GM12864 (cell line): ENCODE results near the gene GDNF.

Experiments
- DNase-seq: peaks from one replicate; pipeline ENCODE4 v3.0.0-alpha.2; 2011; ENCODE audit warnings: low read depth
- H3K4me3 ChIP-seq: 2 replicates; pipeline ENCODE4 v1.5.1; 2011; ENCODE audit warnings: mild to moderate bottlenecking, low read depth, low read length, control low read depth
- TF ChIP-seq, protein P1 (sequence below): IDR thresholded peaks from 2 replicates; pipeline ENCODE4 v1.5.1; 2011; ENCODE audit warnings: low read depth, mild to moderate bottlenecking, moderate library complexity, low read length, control low read depth, inconsistent platforms; ENCODE audit errors: missing control alignments

GDNF gene

DNA sequence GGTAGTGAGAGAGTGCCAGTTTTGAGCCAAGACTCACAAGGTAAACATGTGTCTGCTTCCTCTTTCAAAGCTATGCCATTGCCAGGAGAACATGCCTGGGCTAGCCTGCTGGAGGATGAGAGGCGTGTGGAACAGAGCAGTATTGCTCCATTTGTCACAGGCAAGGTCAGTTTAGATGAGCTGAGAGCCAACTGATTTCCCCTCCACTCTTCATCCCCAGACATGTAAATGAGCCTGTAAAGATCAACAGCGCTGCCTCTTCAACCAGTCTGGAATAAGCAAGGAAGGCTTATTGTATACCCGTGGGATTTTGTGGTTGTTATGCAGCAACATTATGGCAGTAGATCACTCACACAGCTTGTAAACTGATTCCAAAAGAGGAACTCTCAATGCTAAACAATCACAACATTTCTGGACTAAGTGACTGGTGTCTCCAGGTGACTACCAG, 8.2 kb upstream of the GDNF start:
- peak; percentile 25 for DNase-seq
- no peak overlapping the region for H3K4me3 ChIP-seq
- TF ChIP-seq, protein P1, sequence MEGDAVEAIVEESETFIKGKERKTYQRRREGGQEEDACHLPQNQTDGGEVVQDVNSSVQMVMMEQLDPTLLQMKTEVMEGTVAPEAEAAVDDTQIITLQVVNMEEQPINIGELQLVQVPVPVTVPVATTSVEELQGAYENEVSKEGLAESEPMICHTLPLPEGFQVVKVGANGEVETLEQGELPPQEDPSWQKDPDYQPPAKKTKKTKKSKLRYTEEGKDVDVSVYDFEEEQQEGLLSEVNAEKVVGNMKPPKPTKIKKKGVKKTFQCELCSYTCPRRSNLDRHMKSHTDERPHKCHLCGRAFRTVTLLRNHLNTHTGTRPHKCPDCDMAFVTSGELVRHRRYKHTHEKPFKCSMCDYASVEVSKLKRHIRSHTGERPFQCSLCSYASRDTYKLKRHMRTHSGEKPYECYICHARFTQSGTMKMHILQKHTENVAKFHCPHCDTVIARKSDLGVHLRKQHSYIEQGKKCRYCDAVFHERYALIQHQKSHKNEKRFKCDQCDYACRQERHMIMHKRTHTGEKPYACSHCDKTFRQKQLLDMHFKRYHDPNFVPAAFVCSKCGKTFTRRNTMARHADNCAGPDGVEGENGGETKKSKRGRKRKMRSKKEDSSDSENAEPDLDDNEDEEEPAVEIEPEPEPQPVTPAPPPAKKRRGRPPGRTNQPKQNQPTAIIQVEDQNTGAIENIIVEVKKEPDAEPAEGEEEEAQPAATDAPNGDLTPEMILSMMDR = no peak

DNA sequence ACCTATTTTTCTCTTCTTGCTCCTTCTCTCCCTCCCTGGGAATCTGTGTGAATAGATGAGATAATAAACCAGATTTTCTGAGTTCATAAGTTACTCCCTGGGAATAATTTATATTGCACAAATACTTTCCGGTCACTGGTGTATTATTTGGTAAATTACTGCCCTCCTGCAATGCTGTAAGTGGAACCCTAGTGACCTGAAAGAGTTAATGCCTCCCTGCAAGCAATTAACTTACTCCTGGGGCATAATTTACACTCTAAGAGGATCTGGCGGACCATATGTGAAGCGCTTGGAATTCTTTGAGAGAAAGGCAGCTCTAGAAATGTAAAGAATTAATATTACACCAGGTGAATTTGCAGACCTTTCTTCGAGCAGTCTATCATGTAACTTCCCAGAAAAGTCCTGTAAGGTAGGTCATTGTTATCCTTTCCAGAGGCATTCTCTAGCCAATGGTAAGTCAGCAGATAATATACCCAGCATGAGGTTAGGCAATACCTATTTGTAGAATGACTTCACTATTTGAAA, 7.0 kb upstream of the GDNF start:
- no peak overlapping the region for H3K4me3 ChIP-seq
- DNase-seq = no peak
- TF ChIP-seq, protein P1 = no peak

GRCh38 chr5:37844009-37844408, 4.2 kb upstream of the GDNF start:
- no peak for DNase-seq
- H3K4me3 ChIP-seq = no peak overlapping the region
- TF ChIP-seq, protein P1 = no peak

DNA sequence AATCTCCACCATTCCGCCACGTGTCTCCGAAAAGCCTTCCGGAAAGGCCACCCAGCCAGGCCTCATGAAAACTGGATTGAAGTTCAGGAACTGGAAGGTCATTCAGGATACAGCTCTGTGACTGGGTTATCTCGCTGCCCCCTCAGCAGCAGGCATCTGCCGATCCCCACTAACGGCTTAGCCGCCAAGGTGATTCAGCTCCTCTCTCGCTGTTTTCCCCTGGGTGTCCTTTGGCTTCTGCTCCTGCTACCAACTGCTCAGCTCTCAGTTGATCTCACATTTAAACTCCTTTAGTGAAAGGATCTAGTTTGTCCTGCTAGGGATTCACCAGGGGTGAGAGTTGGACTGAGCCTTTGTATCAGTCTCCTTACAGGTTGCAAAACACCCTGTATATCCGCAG, 2.2 kb upstream of the GDNF start:
- TF ChIP-seq, protein P1 = no peak

DNA sequence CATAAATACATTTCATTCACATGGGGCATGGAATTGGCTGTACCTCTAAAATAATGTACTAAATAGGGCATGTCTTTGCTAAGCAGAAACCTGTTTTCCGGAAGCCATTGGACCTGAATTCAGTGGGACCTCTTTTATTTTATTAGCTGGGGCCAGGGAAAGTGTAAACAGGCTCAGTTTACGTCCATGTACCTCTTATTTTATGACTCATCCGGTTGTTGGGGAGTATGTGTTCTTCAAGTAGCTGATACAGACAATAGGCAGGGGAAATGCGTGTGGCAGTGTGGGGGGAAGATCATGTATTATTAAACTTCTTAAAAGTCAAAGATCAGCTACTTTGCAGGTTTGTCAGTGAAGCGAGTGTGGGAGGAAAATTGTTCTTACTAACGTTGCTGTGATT, 1.4 kb upstream of the GDNF start:
- TF ChIP-seq, protein P1 = no peak
- H3K4me3 ChIP-seq = no peak overlapping the region
- no peak for DNase-seq

More for the DNA sequence above, 2.2 kb upstream of the GDNF start:
- no peak for DNase-seq
- H3K4me3 ChIP-seq = no peak overlapping the region

GRCh38 chr5:37840053-37841034, 503 bp upstream of the GDNF start:
- no peak for DNase-seq
- no peak overlapping the region for H3K4me3 ChIP-seq
- TF ChIP-seq, protein P1 = peak; percentile 20
